ENCODE data around the gene MRPS22. TPM values are rescaled to one million over a fixed set of nuclear protein-coding genes. Genes with fewer than 3 reads are reported as not detected.
"Not testable (repeated sequence)": the region's sequence is repeated elsewhere in the genome, so short reads cannot be mapped to it uniquely, and the experiment has no call there.

The MRPS22 gene
- total and polyA plus RNA-seq, 2 of the 13 experiments (the other 11 are each of a cell fraction or from before 2014, with no cell fraction given), result 52.7 to 113 TPM

GRCh38 chr3:139380575-139380974, 36.8 kb downstream of the MRPS22 start:
- peaks cover 38% of the 10 kb centered on the region for H4K20me1 ChIP-seq (ENCODE audit: insufficient read depth, low read length)
- H3K4me1 ChIP-seq (ENCODE audit: insufficient read depth, low read length), result peaks cover 60% of the 10 kb centered on the region
- H2AFZ ChIP-seq (ENCODE audit: low read length), result no peak overlapping the region
- H3K9me3 ChIP-seq (ENCODE audit: low read length), result no peaks in the 10 kb centered on the region
- no peak overlapping the region for H3K9ac ChIP-seq (ENCODE audit: insufficient read depth, low read depth, low read length)
- intact Hi-C loops (cut with micrococcal nuclease; ENCODE audit: unreplicated experiment) (no loop called here), in situ Hi-C loops (cut with HindIII; ENCODE audit: extremely low pct_ligation_motif_present, low pct_unique_long_range_greater_than_20kb) (no loop called here)
- no peaks in the 10 kb centered on the region for H3K27me3 ChIP-seq (ENCODE audit: control insufficient read depth in 1 of 2, insufficient read depth in 2 of 2, low read length in 2 of 2)
- DNase-seq (ENCODE audit: low spot score) (no peak), ATAC-seq (no peak), FAIRE-seq (no peak)
- H3K36me3 ChIP-seq (replicated peaks in 1 of 2; ENCODE audit: control insufficient read depth in 1 of 2, insufficient read depth in 2 of 2, low read length in 2 of 2), result peaks cover 9 to 68% of the 10 kb centered on the region in 2 experiments
- POLR2A ChIA-PET, result interaction anchor here (2.6 kb wide), 1 partner anchor 9 kb away, joined by 9 read pairs; the partner anchor contains the start of gene COPB2
- no peak overlapping the region for H3K4me3 ChIP-seq (replicated peaks in 1 of 3; ENCODE audit: insufficient read depth in 1 of 3, low read depth in 2 of 3, low read length in 3 of 3)
- BruUV-seq (replicated peaks), result no TSS peak
- H3K4me2 ChIP-seq (ENCODE audit: low read depth, low read length), result no peak overlapping the region
- peaks cover 60% of the 10 kb centered on the region for H3K79me2 ChIP-seq (ENCODE audit: insufficient read depth, low read length)
- TF ChIP-seq TFAP4 (IDR thresholded peaks at IDR 0.05; ENCODE audit: borderline replicate concordance, low read depth), result peak; percentile 23; the same call in 1 of the 2 replicates
- TF ChIP-seq MEIS1 (CRISPR knock-in tag; IDR thresholded peaks at IDR 0.05; ENCODE audit: borderline replicate concordance), result no peak
- 89% methylated on average over 4 of the region's 4 CpGs for WGBS (ENCODE audit: low lambda C conversion rate)
- CTCF ChIA-PET (ENCODE audit: low intra/inter-chr PET ratio, low total read pairs), result no interaction called here
- H3K27ac ChIP-seq (ENCODE audit: extremely low read length, insufficient read depth, low read length), result no peak overlapping the region

- H3K9ac ChIP-seq (ENCODE audit: insufficient read depth, low read depth, low read length); H2AFZ ChIP-seq (ENCODE audit: low read length); in situ Hi-C loops (cut with HindIII; ENCODE audit: extremely low pct_ligation_motif_present, low pct_unique_long_range_greater_than_20kb); POLR2A ChIA-PET; CTCF ChIA-PET (ENCODE audit: low intra/inter-chr PET ratio, low total read pairs); DNase-seq (ENCODE audit: low spot score); H3K4me3 ChIP-seq (replicated peaks in 1 of 3; ENCODE audit: insufficient read depth in 1 of 3, low read depth in 2 of 3, low read length in 3 of 3); H3K27me3 ChIP-seq (ENCODE audit: control insufficient read depth in 1 of 2, insufficient read depth in 2 of 2, low read length in 2 of 2); H3K27ac ChIP-seq (ENCODE audit: extremely low read length, insufficient read depth, low read length); ATAC-seq; BruUV-seq (replicated peaks); H3K4me2 ChIP-seq (ENCODE audit: low read depth, low read length); intact Hi-C loops (cut with micrococcal nuclease; ENCODE audit: unreplicated experiment); FAIRE-seq; H3K9me3 ChIP-seq (ENCODE audit: low read length): not testable (repeated sequence)
- peaks cover 77% of the 10 kb centered on the region for H3K79me2 ChIP-seq (ENCODE audit: insufficient read depth, low read length)
- 97% methylated on average over 2 of the region's 2 CpGs for WGBS (ENCODE audit: low lambda C conversion rate)
- peaks cover 8 to 60% of the 10 kb centered on the region in 2 experiments for H3K36me3 ChIP-seq (replicated peaks in 1 of 2; ENCODE audit: control insufficient read depth in 1 of 2, insufficient read depth in 2 of 2, low read length in 2 of 2)
- peaks cover 71% of the 10 kb centered on the region for H3K4me1 ChIP-seq (ENCODE audit: insufficient read depth, low read length)
- H4K20me1 ChIP-seq (ENCODE audit: insufficient read depth, low read length), result peaks cover 49% of the 10 kb centered on the region
These were observed 38.5 kb downstream of the MRPS22 start for GRCh38 chr3:139382291-139382690.

Data from HepG2 (cell line).